Stimulated activated CD8-positive, alpha-beta memory T cell treated with anti-CD3 and anti-CD28 coated beads, Interleukin-7, amount 100 ng/mL, for 4 hours (primary cell): ENCODE data around the gene ATG10.
A peak's percentile ranks its signal among the peaks of the same experiment; 100 is the strongest.
"Not testable (repeated sequence)": the region's sequence is repeated elsewhere in the genome, so short reads cannot be mapped to it uniquely, and the experiment has no call there.

Experiments used
- DNase-seq, 2 donors: peaks; one replicate each; pipeline ENCODE4 v3.0.0-alpha.2; 2020; ENCODE audit warnings: low read depth in 2 of 2

ATG10 gene

DNA sequence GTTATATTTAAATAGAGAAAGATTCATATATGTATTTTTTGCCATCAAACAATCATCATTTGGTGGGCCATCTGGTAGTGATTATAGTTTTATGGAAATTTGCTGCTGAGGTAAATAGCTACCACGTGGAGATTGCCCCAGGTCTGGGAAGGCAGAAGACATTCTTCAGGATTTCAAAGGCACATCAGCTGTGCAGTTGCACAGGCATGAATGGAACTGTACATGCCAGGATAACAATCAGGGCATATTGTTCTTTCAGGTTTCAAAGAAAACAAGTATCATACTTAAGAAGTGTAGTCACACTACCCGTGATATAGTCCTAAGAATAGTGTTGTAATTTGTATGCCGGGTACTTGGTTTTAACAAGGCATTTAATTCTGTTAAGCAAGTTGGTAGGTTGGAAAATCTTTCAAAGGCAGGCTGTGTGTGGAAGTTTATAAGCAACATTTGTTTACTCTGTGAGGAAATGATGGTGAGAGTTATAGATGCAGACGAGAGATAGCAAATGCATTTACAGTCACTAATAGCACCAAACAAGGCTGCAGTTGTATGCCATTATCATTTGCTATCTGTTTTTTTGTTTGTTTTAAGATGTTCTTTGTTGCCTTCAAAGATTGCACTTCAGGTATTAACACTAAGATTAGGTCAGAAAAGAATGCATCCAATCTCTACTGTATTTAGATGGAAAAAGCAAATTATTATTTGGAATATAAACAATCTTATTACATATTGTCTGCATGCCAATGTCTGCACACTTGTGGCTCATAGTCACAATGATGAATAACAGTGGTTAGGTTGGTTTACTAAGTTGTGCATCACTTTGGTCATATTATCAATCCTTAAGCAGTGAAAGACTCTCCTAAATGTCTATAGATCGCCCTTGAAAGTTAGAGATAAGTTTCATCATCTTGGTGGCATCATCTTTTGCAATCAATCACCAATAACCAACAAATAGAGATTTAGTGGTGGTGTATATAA is 251.1 kb downstream of the ATG10 start:
- DNase-seq = no peak

- DNase-seq = peak; percentile 20 to 31
These were observed 253.8 kb downstream of the ATG10 start for GRCh38 chr5:82225525-82226172.

DNA sequence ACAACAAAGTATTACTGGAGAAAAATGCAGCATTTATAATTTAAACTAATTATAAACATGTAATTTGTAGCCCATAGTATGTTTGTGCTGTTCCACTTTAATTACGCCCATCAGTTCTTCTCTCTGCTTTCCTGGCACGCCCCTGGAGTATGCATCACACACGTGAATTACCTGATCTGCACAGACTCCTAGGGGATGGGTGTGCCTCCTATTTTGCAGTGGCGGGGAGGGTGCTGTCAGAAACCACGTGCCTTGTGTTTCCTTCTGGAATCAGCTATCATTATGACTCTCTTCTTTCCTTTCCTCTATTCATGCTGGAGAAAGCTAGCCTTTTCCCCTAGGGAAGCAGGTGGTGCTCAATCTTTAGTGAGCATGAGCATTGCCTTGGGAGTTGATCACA is 263.1 kb downstream of the ATG10 start:
- DNase-seq = no peak

GRCh38 chr5:82244151-82244550 is 272.3 kb downstream of the ATG10 start:
- DNase-seq = no peak

DNA sequence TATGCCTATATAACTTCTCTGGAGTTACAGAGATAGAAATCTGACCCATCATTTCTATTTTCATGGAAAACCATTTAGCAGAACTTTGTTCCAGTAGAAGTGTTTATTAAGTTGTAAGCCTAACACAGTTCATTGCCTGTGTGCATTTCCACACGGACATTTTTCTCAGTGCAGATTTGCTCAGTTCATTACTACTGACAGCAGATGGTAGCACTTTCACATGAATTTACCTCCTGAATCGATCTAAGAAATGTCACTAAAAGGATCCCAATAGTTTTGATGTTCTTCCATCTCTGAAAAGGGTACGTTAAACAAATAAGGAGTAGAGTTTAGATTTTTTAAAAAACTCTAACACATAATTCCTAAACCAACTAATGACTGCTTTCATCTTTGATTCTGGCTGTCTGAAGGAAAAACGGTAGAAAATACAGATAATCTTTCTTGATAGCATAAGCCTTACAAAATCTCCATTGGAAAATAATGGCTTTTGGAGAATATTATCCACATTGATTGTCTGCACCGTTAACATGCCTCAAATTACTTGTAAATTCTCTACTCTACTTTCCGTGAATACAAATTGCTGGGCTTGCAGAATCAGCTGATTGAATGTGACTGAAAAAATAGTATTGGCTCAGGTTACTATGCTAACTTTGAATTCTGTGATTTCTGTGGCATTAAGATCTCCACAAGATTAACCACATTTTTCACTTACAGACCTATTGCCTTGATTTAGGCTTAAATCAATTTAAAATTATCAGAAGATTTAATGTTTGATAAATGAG is 273.2 kb downstream of the ATG10 start:
- no peak for DNase-seq

DNA sequence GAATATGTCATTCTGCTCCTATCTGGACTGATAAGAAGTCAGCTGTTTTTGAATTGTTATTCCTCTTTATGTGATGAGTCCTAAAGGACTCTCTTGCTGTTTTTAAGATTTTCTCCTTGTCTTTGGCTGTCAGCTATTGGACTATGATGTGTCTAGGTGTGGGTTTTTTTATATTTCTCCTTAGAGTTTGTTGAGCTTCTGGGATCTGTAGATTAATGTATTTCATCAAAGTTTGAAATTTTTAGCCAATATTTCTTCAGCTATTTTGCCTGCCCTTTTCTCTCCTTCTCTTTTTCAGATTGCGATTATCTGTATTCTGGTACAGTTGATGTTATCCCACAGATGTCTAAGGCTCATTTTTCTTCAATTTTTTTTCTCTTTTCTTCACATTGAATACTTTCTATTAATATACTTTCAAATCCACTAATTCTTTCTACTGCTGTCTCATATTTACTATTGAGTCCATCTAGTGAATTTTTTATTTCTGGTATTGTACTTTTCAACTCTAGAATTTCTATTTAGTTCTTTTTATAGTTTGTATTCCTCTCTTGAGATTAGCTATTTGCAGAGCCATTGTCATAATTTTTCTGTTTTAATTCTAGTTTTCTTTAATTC is 275.2 kb downstream of the ATG10 start:
- no peak for DNase-seq

DNA sequence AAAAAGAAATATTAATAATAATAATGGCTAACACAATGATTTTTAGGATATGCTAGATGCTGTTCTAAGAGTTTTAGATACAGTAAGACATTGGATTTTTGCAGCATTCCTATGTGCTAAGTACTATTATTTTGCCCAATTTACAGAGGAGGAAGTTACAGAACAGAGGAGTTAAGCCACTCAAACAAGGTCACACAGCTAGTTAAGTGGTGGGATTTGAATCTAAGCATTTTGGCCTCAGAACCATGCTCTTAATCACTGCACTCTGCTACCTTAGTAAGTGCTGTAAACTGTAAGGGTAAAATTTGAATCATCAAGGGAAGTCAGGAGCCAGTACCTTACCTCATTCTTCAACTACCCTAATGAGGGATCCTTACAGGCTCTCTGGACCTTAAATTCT is 280.9 kb downstream of the ATG10 start:
- no peak for DNase-seq

GRCh38 chr5:82255844-82256243 is 284.0 kb downstream of the ATG10 start:
- no peak for DNase-seq

GRCh38 chr5:82257247-82257646 is 285.4 kb downstream of the ATG10 start:
- DNase-seq = no peak

GRCh38 chr5:82257729-82258128 is 285.9 kb downstream of the ATG10 start:
- DNase-seq = no peak

DNA sequence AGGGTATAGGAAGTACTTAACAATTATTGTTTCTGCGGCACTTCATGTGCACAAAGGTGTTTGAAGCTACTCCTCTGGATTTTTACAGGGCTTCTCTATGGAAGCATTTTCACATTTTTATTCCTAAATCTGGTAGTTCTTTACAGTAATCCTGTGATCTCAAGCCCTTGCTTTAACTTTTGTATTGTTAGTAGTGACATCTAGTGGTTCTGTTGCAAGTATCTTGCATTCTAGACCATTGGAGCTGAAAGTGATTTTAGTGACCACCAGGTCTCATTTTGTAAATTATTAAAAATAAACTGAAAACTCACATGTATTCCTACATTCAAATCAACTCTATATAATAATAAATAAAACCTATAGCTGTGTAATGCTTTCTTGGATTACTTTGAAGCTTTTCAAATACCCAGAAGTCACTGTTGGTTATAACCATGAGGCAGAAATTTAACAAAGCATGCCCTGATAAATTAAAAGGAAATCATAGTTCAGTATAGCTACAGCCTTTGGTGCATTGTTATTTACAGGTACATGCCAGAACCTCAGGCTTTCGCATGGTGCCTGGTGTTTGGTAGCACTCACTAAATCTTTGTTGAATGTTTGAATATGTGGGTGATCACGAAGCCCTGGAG is 287.5 kb downstream of the ATG10 start:
- no peak for DNase-seq

GRCh38 chr5:82265047-82265446 is 293.2 kb downstream of the ATG10 start:
- no peak for DNase-seq

GRCh38 chr5:82267297-82267933 is 295.6 kb downstream of the ATG10 start:
- not testable (repeated sequence) for DNase-seq

DNA sequence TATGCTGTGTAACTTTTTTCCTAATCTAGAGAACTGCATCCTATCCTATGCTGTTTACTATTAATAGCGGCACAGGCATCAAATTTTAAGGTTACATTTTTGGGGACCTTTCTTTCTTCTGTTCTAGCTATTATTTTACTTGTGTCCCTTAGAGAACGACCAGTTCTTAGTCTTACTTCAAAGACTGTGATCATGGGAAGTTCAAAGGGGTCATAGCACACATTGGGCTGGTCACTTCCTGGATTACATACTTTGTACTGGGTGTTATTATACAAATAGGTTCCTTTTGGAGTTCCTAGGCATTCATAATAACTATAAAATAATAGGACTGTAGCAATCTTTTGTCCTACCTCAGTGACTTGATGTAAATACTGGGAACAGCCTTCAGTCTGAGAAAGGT is 297.5 kb downstream of the ATG10 start:
- DNase-seq = not testable (repeated sequence)

DNA sequence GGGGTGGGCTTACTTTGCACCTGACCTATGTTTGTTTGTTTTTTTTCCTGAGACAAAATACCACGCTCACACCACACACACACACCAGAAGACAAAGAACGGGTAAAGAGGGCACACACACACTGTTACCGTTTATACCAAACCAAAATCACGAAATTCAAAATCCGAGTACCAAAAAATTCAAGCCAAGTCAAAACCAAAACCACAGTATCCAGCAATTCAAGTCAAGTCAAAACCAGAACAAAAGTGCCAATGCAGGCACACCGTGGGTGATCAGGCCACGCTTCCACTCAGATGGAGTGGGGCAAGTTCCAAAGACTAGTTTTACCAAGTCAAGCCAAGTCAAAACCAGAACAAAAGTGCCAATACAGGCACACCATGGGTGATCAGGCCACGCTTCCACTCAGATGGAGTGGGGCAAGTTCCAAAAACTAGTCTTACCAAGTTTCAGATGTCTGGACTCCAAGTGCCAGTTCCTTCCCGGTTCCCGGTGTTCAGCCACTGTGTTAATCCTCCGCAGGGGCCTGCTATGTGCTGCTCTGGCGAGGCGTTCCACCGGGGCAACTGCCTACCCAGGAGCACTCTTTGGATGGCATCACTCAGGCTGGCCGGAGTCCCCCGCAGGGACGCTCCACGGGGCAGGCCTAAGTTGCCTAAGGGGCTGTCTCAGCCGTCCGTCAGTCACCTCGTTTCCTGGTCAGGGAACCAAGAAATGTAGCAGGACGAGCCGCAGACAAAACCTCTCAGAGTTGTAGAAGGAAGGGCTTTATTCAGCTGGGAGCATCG is 300.9 kb downstream of the ATG10 start:
- not testable (repeated sequence) for DNase-seq

DNA sequence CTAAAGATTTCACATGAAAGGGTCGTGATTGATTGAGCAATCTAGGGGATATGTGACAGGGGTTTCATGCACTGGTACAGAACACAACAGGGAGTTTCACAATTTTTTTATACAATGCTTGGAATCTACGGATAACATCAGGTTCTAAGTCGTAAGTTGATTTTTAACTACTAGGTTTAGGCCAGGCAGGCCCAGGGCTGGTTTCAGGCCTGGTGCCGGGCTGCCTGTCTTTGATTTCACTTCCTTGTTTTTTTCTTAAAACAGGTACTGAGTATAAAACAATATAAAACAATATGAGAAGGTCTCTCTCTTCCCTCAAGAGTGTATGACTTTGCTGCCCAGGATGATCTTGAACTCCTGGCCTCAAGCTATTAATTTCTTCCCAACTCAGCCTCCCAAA is 301.6 kb downstream of the ATG10 start:
- not testable (repeated sequence) for DNase-seq

DNA sequence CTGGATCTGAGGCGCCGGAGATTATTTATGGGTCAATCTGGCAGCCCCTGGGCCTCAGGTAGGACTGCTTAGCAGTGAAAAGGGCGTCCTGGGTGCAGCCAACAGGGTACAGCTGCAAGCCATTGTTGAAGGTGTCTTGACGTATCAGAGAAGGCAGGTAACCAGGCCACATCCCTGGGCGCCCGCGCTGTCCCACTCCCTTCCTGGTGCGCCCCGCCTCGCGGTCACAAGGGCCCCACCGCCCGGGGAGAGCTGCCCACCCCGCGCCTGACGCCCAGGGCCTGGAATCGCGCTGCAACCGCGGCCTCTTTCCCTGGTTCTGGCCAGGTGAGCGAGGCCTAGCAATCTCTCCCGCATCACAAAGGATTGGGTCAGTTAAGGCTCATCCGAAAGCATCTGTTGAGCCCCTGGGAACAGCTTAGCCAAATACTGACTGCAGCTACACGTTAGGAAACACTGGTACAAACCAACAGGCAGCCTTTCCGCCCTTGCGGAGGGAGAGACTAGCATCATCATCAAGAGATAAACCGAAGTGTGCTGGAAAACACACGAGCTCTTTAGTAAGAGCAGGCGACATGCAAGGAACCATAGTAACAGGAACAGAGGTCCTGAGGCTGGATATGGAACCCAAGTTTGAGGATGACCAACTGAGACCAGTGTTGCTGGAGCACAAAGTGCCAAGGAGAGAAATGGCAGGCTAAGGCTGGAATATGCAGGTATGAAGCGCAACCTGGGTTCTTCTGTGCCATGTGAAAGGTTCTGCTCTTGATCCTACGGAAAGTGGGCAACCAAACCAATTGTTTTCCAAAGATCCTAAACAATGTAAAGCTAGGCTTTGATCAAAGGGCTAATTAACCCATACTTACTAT is 302.8 kb downstream of the ATG10 start:
- no peak for DNase-seq

GRCh38 chr5:82275216-82275664 is 303.4 kb downstream of the ATG10 start:
- DNase-seq = no peak
